Kidney (tissue), 14 donors: ENCODE data around the gene TMEM131. TPM values are rescaled to one million over a fixed set of nuclear protein-coding genes. Genes with fewer than 3 reads are reported as not detected.

Source experiments
- DNase-seq, 5 donors: peaks; one replicate each; pipeline ENCODE4 v3.0.0-alpha.2; 2013 to 2020
- FAIRE-seq: peaks from 2 replicates; lab custom pipeline; 2012; peaks lifted over from hg19 to GRCh38; lab: Jason Lieb, UNC
- H3K27ac ChIP-seq, 2 donors: one replicate each; pipeline ENCODE4 v1.7.0; 2013; ENCODE audit warnings: low read depth in 2 of 2, low read length in 2 of 2, inconsistent platforms in 1 of 2
- H3K27me3 ChIP-seq: one replicate; pipeline ENCODE4 v1.7.1; 2013; ENCODE audit warnings: low read length, inconsistent platforms; ENCODE audit not compliant: control insufficient read depth, insufficient read depth
- H3K36me3 ChIP-seq, 3 donors: one replicate each; pipeline versions ENCODE4 v1.7.0 to v1.7.1; 2013; ENCODE audit warnings: low read length in 3 of 3, control low read depth in 1 of 3, inconsistent platforms in 1 of 3; ENCODE audit not compliant: insufficient read depth in 3 of 3, control insufficient read depth in 2 of 3
- H3K4me1 ChIP-seq, 3 donors: one replicate each; pipeline versions ENCODE4 v1.7.0 to v1.7.1; 2013; ENCODE audit warnings: low read length in 3 of 3, inconsistent platforms in 1 of 3, low read depth in 1 of 3; ENCODE audit not compliant: control insufficient read depth in 2 of 3, insufficient read depth in 2 of 3
- H3K4me3 ChIP-seq, 3 donors: one replicate each; pipeline versions ENCODE4 v1.7.0 to v1.8.1; 2013; ENCODE audit warnings: low read length in 3 of 3, control low read depth in 1 of 3, inconsistent platforms in 1 of 3
- H3K9ac ChIP-seq, 3 donors: one replicate each; pipeline versions ENCODE4 v1.7.0 to v1.7.1; 2013; ENCODE audit warnings: low read length in 3 of 3, control low read depth in 1 of 3, inconsistent platforms in 1 of 3
- H3K9me3 ChIP-seq, 3 donors: one replicate each; pipeline versions ENCODE4 v1.7.0 to v1.7.1; 2013; ENCODE audit warnings: low read length in 3 of 3, control low read depth in 1 of 3, inconsistent platforms in 1 of 3; ENCODE audit not compliant: control insufficient read depth in 2 of 3, insufficient read depth in 1 of 3
- CTCF ChIP-seq: IDR thresholded peaks from 3 replicates; pipeline ENCODE4 v1.5.1; 2012; ENCODE audit warnings: mild to moderate bottlenecking, moderate library complexity, borderline replicate concordance; ENCODE audit not compliant: insufficient read depth; ENCODE audit errors: extremely low read depth
- intact Hi-C: fragments of 100-400 bp; cut with DNase I; formaldehyde crosslinking; loops from one replicate; pipeline ENCODE4 v1.11.1; 2022
- polyA plus RNA-seq: library from polyadenylated mRNA; stranded (reverse); fragments of 350-450 nt; fragmentation: Illumina TruSeq; extraction: RNeasy Lipid Tissue Mini Kit (QIAGEN cat#74804); gene quantifications from one replicate; pipeline ENCODE4 v1.2.3, GENCODE V29; 2014; ENCODE audit warnings: low read depth, low replicate concordance; ENCODE audit not compliant: insufficient read depth
- total RNA-seq: library from RNA; stranded (reverse); fragmentation: NEBNext Ultra II Directional; extraction: Animal tissue kit (Norgen Biotek cat#: 25700); gene quantifications from one replicate; pipeline ENCODE4 v1.2.1, GENCODE V29; 2021
- donor health status: control.
- donor health status: control.
- donor health status: control.
- donor health status: control.
- donor health status: control.
- donor health status: DM: yes; HTN: yes; CAD: no.
- donor health status: Normal renal cell carcinoma (clear cell type).

Gene TMEM131
- total and polyA plus RNA-seq, 2 donors from 2014 or later = 8.0 to 38.4 TPM

- TF ChIP-seq CTCF = no peak
- Histone ChIP-seq H3K4me3 (no peak overlapping the region), H3K4me1 (no peaks in the 10 kb centered on the region), H3K36me3 (no peaks in the 10 kb centered on the region), H3K27me3 (no peaks in the 10 kb centered on the region), H3K9me3 (peaks cover 0 to 5% (median 0%) of the 10 kb centered on the region in 3 donors), H3K27ac (no peak overlapping the region), H3K9ac (no peak overlapping the region)
- intact Hi-C loops = no loop called here
- FAIRE-seq (no peak), DNase-seq (no peak)
These were observed 19.9 kb upstream of the TMEM131 start for GRCh38 chr2:98015671-98016070.

GRCh38 chr2:98014379-98014778 is 18.6 kb upstream of the TMEM131 start:
- FAIRE-seq = no peak

DNA sequence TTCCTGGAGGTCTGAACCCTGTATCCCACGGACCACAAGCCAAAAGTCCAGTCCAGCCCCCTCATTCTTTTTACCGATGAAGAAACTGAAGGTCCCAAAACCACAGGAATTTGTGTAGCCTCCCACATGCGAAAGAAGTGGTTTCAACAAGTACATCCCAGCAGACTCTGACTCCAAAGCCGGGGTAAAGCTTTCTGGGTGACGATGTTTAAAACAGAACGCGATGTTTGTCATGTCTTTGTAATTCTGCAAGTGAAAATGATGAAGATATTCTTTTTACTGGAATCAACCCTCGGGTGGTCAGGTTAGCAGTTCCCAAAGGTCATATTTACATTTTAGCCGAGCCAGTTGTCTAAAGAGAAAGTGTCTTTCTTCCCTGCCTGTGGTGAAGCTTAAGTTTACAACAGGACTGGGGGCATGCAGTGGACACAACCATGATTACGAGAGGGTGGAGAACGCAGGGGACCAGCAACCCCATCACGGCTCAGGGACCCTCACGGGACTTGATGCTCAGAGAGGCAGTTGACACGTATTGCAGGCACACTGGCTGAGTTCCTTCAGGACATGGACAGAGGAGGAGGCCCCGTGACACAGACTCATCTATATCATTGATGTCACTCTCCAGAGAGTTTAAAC is 17.8 kb upstream of the TMEM131 start:
- Histone ChIP-seq H3K9ac (no peak overlapping the region), H3K9me3 (no peaks in the 10 kb centered on the region), H3K36me3 (no peaks in the 10 kb centered on the region), H3K4me1 (no peaks in the 10 kb centered on the region), H3K4me3 (no peak overlapping the region), H3K27ac (no peak overlapping the region), H3K27me3 (no peaks in the 10 kb centered on the region)
- FAIRE-seq (no peak), DNase-seq (no peak)
- no peak for TF ChIP-seq CTCF
- intact Hi-C loops = no loop called here

More at GRCh38 chr2:98014379-98014778, 18.6 kb upstream of the TMEM131 start:
- no peak overlapping the region for H3K27ac ChIP-seq
- no peaks in the 10 kb centered on the region for H3K4me1 ChIP-seq
- H3K36me3 ChIP-seq = no peaks in the 10 kb centered on the region
- H3K27me3 ChIP-seq = no peaks in the 10 kb centered on the region
- H3K4me3 ChIP-seq = no peak overlapping the region
- DNase-seq = no peak
- TF ChIP-seq CTCF = no peak
- H3K9ac ChIP-seq = no peak overlapping the region
- no peaks in the 10 kb centered on the region for H3K9me3 ChIP-seq
- intact Hi-C loops = no loop called here
